ENCODE data around the gene MBTPS2.
"Not testable (repeated sequence)": the region's sequence is repeated elsewhere in the genome, so short reads cannot be mapped to it uniquely, and the experiment has no call there.

Gene MBTPS2

DNA sequence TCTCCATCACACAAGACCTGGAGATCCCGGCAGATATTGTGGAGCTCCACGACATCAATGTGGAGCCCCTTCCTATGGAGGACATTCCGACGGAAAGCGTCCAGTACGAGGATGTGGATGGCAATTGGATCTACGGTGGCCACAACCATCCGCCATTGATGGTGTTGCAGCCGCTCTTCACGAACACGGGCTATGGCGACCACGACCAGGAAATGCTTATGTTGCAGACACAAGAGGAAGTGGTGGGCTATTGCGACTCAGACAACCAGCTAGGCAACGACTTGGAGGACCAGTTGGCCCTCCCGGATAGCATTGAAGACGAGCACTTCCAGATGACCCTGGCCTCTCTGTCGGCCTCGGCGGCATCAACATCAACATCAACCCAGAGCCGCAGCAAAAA is 17.1 kb downstream of the MBTPS2 start:
- DNase-seq (ENCODE audit: low read depth): no peak

DNA sequence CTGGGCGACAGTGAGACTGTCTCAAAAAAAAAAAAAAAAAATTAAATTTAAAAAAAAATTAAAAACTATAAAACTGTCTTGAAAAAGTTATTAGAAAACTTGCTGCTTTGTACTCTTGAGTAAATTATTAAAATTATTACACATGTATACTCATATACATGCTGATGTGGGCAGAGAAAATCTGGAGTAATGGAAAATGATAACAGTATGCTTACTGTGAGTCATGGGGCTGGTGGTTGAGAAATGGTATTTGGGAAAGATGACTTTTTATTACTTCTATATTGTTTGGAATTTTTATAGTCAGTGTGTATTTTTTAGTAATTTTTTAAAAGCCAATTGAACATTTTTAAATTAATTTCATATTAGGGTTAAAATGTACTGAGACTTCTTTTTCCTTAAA is 23.8 kb downstream of the MBTPS2 start:
- DNase-seq (ENCODE audit: low read depth): no peak

DNA sequence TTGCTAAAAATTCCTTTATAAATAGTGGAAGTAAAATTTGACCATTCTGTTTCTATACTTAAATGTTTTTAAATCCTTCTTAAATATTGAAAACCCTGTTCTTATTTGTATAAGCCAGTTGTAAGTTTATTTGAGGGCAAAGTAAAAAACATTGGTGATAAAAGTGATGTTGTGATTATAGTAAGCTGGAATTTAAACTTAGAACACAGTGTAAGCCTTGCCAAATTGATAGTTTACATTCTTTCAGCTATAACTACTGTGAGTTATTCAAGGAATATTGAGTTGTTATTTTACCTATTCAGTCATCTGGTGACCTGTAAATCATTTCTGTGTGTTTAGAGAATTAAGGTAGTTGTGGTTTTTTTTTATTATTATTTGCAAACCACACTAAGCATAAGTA is 26.0 kb downstream of the MBTPS2 start:
- DNase-seq (ENCODE audit: low read depth): no peak

DNA sequence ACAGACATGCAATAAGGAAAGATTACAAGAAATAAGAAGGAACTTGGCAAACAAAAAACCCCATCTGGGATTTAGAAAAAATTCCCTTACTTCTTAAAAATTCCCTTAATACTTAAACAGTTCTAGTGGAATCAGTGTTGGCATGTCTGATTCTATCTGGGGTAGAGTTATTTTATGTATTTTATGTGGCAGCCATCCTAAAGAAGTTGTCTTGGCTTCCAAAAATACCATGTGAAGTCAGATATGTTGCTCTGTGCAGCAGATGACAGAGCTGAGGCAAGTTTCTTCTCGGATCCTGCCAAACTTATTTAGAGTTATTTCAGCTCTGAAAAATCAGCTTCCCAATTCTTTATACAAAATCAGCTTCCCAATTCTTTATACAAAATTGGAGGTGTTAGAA is 31.1 kb downstream of the MBTPS2 start:
- DNase-seq (ENCODE audit: low read depth): no peak

DNA sequence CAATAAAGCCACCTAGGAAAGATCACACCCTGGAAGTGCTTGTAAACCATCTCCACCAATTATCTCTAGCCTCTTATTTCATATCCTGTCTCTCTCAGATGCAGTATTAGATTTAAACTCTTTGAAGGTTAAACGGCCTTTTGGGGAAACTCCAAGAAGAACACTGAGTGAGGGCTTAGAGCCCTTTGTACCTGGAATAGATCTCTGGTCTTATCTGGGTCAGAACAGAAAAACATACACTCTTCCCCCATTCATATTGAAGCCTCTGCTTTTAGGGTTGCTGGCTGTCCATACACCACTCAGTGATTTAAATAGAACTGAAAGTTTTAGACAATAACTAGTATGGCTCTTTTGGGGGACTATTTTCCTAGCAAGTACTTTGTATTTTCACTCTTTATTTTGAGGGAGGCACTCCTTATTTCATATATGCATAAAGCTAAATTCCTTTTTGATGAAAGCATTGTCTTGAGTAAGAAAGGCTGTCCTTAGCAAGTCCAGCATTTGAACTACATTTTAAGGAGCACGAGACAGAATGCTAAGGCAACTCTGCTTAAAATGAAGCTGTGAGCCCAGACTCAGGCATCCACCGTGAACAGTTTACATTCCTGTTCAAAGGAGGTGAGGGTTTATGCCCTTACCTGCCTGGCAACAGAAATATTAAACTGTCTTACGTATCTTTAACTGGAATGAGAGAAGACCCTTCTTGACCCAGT is 33.8 kb downstream of the MBTPS2 start:
- no peak for DNase-seq (ENCODE audit: low read depth)

DNA sequence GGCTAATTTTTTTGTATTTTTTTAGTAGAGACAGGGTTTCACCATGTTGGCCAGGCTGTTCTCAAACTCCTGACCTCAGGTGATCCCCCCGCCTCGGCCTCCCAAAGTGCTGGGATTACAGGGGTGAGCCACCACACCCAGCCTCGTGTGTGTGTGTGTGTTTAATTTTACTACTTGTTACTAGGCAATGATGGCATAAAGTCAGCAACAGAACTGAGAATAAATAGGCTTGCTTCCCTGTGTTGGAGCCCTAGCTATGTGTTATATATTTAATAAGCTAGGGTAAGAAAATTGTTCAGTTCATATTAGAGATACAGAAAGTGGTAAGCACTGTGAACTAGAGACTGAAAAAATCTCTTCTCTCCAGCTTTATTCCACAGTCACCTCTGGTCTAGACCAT is 34.8 kb downstream of the MBTPS2 start:
- DNase-seq (ENCODE audit: low read depth): not testable (repeated sequence)

DNA sequence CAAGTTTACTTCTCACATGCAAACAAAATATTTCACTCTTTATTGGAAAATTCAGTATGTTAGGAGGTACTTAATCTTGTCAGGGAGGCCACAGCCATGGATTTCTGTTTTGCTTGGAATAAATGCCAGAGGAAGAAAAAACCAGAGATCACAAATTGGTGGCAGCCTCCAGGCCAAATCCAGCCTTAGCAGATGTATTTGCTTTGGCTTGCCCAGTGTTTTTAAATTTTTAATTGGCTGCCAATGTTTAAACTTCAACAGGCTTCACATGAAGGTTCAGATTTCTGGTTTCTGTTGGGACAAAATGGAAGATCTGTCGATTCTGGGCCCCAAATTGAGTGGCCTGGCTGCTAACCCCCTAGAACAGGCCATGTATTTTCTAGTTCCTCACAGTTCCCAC is 35.6 kb downstream of the MBTPS2 start:
- no peak for DNase-seq (ENCODE audit: low read depth)

DNA sequence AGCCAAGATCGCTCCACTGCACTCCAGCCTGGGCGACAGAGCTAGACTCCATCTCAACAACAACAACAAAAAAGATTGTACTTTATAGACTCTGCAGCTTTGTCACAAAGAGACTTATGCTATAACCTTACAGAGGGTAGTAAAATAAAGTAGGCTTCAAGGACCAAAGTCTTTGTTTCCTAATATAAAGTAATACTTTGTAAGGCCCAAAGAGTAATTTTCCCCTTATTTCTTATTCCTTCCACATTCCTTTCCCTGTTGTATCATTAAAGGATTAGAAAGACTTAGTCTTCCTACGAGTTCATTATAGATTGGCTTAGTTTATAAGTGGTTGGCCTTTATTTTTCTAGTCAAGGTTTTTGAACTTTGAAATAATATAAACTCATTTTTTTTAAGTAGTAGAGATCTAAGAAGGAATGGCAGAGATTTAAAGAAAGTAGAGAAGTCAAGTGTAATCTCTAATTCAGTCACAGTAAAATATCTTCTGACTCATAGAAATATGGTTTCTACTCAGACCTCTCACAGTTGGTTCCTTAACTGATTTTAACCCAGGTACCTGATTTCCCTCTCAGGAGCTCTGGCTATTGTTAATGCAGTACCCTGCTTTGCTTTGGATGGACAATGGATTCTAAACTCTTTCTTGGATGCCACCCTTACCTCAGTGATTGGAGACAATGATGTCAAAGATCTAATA is 42.6 kb downstream of the MBTPS2 start:
- no peak for DNase-seq (ENCODE audit: low read depth)

DNA sequence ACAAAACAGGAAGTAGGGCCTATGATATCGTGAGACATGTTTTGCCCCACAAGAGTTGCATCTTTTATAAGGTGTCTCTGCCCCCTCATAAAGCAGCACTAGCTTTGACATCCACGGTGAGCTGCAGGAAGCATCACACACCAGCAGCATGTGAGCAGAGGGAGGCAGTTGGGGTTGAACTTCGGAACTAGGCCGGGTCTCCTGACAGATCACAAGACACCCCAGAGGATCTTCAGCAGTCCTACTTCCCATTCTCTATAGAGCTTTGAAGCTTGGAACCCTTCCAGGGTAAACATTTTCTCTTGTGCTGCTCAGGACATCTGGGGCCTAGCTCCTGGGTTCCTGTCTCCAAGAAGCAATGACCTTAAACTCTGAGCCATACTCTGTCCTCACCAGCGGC is 43.8 kb downstream of the MBTPS2 start:
- DNase-seq (ENCODE audit: low read depth): no peak

DNA sequence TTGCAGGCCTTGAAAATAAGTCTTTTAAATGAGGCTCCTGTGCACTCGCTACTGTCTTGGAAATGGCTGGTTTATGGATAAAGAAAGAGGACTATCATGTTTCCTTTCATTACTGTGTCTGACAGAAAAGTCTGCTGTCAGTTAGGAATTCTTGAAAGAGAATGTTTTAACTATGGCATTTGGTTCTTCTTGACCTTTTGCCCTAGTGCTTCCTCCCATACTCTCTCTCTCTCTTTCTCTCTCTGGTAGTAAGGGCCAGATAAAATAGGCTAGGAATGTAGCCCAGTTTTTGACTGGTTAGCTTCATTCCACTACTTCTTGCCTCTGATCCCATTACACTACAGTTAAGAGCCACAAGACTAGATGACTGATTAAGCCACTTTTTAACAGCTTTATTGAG is 46.2 kb downstream of the MBTPS2 start:
- peak; percentile 28 for DNase-seq (ENCODE audit: low read depth)

DNA sequence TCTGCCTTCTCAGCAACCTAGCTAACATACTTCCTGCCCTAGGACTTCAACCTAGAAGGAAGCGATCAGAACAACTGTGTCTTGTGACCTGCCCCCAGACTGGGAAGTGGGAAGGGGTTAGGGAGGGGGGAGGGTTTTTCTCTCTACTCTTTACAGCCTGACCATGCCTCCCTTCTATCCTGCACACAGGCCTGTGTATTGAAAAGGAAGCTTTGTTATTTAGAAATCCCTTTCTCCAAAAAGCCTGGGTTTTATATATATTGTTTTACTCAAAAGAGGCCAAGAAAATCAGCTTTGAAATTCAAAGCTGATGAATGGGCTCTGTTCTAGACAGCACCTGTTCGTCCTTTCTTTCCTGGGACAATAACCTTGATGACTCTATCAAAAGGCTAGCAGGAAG is 65.9 kb downstream of the MBTPS2 start:
- no peak for DNase-seq (ENCODE audit: low read depth)

DNA sequence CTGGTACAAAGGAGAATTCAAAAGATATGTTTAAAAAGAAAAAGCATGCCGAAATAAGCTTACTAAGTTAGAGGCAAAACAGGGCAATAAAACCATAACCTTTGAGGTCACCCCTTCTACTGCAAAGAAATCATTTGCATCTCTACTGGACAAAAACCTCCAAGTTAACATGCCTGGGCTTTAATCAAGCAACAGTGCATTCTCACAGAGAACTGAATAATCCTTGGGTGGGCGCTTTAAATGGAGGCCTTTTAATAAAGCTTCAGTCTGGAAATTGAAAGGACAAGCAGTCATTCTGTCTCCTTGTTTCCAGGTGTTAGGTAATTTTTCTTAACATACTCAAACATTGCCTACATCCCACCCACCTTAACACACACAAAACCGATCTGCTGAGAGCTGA is 66.5 kb downstream of the MBTPS2 start:
- no peak for DNase-seq (ENCODE audit: low read depth)

DNA sequence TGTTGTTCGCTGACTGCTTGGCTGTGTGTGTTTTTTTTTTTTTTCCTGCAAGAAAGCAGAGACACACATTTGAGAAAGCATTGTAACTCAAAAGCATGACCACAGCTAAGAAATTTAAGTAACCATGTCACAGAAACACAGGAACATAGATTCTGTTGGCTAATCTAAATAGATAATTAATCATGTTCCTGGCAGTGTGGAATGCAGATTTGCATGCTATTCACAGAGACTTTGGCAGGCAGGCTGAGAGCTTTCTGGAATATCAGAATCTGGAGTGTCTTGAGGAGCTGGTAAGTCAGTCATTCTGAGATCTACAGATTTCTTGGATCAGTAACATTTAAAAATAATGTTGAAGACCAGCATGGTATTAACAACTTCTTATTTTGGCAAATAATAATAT is 67.8 kb downstream of the MBTPS2 start:
- DNase-seq (ENCODE audit: low read depth): no peak

DNA sequence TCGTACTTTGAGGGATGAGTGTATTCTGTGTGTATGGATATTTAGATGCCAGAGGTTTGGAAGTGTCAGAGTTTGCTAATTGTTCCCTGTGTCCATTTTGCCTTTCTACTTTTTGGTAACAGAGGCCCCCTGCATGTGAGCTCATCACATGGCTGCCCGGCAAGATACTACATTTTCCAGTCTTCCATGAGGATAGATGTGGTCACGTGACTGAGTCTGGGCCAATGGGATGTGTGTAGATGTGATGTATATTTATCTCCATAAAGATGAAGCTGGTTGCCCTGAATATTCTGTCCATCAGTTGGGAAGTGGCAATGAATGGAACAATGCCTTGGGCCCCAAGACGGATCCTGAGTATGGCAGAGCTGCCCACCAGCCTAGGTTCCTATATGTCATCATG is 72.1 kb downstream of the MBTPS2 start:
- DNase-seq (ENCODE audit: low read depth): no peak

DNA sequence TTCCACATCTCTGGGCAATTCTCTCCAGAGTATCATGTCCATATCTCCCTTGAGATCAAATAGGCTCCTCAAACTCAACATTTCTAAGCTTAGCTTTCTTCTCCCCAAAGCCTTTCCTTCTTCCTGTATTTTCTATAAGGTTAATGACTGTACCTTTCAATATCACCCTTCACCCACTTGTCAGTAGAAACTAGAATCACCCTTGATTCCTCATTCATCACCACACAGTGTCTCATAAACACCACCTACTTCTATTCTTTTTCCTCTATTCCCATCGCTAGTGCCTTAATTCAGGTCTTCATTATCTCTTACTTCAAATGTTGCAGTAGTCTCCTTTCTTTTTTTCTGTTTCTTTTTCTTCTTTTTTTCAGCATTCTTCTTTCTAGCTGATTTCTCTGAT is 72.8 kb downstream of the MBTPS2 start:
- no peak for DNase-seq (ENCODE audit: low read depth)

DNA sequence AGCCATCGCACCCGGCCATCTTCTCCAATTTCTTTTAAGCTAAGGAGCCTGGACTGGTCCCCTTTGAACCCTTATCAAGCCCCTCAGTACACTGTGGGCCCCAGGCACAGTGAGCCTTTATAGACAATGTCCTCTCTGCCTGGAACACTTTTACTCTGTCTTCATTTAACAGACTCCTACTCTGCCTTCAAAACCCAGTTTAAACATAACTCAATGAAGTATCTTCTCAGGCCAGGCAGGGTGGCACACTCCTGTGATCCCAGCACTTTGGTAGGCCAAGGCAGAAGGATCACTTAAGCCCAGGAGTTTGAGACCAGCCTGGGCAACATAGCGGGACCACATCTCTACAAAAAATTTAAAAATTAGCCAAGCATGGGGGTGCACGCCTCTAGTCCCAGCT is 73.6 kb downstream of the MBTPS2 start:
- DNase-seq (ENCODE audit: low read depth): no peak

DNA sequence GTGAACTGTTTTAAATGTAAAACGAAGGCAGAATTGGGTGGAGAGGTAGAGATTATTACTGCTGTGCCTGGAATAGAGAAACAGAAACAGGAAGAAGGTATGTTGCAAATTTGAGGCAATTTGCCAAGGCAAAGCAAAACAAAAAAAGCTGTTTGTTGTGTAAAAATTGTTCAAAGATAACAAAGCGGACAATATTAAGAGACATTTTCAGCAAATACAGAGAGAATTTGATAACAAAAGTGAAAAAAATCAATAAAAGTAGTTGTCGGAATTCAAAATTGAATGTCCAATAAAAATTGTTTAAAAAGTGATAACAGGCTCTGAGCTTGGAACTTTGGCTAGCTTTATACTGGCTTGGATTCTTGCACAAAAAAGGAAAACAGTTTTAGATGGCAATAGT is 86.7 kb downstream of the MBTPS2 start:
- no peak for DNase-seq (ENCODE audit: low read depth)

DNA sequence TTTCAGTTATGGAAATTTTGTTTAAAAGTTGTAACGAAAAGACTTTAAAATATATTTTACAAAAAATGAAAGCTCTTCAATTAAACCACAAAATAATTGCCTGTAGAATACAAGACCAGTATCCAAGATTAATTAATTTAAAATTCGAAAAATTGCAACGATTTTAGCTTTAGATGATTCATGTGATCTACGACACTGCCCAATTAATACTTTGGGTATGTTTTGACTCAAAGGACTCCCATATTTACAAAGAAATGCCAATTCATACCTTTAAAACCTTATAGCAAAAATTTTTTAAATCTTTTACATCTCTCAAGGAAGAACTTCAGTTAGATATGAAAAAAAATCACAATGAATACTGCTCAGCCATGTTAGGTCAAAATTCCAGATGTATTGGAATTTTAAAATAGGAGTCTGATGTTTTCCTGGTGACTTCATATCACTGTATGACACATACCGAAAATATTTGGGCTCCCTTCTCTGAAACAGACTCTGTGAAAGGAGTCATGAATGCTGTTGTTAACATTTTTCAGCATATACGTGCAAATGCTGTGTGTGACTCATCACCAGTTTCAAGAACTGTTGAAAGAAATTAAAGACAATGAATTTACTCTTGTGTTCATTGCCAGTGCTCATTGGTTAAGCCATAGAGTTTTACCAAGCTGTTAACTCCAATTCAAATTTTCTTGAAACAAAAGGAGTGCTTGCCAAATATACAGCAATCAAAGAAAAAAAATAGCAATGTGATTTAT is 87.3 kb downstream of the MBTPS2 start:
- DNase-seq (ENCODE audit: low read depth): peak; percentile 81

DNA sequence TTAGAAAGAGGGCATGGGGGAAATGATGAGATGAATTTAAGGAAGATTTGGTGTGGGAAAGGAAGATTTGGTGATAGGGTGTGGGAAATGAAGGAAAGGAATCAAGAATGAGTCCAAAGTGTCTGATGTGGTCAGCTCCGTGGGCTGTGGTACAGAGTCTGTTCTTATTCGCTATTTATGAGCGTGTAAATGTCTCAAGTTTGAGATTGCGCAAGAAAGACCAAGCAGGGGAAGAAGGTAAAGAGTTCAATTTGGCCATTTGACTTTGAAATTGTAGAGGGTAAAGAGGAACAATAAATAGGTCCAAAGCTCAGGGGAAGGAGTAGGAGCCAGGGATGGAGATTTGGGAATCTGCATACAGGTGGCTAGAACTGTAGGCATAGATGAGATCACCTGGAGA is 89.8 kb downstream of the MBTPS2 start:
- DNase-seq (ENCODE audit: low read depth): no peak

DNA sequence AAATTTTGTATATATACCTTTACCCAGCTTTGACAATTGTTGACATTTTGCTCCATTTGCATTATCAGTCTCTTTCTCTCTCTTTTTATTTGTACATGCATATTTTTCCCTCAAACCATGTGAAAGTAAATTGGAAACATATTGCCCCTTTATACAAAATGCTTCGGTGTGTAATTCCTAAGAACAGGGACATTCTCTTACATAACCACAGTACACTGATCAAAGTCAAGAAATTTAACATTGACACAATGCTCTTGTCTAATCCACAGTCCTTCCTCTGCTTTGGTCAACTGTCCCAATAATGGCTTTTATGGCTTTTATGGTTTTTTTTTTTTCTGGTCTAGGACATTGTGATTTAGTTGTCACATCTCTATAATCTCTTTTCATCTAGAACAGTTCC is 91.6 kb downstream of the MBTPS2 start:
- DNase-seq (ENCODE audit: low read depth): no peak

DNA sequence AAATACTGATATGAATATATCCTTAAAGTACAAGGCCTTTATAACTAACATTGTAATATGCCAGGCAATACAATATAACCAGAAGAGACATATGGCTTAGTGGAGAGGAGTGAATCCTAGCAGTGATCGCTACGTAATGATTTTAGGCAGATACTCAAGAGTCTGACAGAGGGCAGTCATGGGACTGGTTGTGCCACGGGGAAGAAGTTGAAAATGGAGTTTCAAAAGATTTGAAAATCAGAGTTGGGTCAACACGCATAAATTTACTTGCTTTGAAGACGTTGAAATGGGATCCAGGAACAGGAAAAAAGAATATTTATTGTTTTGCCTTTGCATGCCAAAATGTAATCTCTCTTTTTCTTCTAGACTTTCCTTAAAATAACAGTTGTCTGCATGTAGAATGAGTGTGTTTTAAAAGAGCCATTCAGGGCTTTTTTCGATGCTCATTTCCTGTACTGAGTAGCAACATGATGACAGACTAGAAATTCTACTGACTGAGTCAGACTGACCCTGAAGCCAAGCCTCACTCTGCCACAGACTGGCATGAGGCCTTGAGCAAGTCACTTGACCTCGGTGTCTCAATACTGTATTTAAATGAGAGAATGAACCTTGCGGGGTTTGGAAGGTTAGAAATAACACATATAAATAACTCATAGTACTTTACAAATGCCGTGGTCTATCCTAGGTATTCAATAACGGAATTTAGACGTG is 93.0 kb downstream of the MBTPS2 start:
- DNase-seq (ENCODE audit: low read depth): peak; percentile 86

DNA sequence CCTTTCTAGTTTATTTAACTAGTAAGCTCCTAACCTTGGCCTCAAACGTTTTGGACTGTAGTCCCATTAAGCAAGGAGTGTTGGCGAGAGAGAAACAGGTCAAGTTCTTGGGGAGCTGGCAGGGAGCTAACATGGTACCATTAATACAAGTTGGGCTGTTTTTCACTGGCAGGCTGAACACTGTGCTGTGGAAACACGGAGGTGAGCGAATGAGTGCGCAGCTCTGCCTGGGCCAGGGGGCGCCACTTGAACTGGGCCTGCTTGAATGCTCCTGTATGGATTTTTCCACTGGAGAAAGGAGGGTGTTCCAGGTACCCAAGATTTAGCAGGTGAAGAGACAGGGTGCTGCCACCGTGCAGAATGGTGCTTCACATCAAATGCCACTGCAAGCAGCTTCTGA is 93.7 kb downstream of the MBTPS2 start:
- DNase-seq (ENCODE audit: low read depth): no peak

DNA sequence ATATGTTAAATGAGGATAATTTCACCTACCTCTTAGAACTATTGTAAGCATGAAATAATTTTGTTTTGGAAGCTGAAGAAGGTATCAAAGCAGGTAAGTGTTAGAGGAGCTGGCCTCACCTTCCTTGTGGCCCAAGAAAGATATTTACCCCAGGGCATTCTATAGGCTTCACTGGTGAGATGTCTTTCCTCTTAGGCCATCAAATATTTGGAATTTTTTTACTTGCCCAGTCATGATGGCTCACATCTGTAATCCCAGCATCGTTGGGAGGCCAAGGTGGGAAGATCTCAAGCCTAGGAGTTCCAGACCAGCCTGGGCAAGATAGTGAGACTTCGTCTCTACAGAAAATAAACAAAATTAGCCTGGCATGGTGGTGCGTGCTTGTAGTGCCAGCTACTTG is 95.0 kb downstream of the MBTPS2 start:
- no peak for DNase-seq (ENCODE audit: low read depth)

Data from stromal cell of bone marrow (primary cell).